Measurements from ENCODE around the gene OR56A1. TPM values are rescaled to one million over a fixed set of nuclear protein-coding genes. Genes with fewer than 3 reads are reported as not detected.
A peak's percentile ranks its signal among the peaks of the same experiment; 100 is the strongest.

OR56A1 gene
- total and polyA plus RNA-seq, 2 of the 4 experiments (the other 2 are of a cell fraction), result not detected

GRCh38 chr11:6022956-6023355 is 7.6 kb downstream of the OR56A1 start:
- Histone ChIP-seq H3K36me3 (ENCODE audit: control insufficient read depth, insufficient read depth, low read length) (no peaks in the 10 kb centered on the region), H2BK120ac (ENCODE audit: low read depth, low read length) (no peak overlapping the region), H3K14ac (replicated peaks; ENCODE audit: low read depth, low read length) (no peak overlapping the region), H3K27me3 (ENCODE audit: control insufficient read depth, insufficient read depth, low read length) (no peaks in the 10 kb centered on the region), H2AK9ac (replicated peaks; ENCODE audit: low read depth, low read length, poor library complexity) (no peak overlapping the region), H2AFZ (replicated peaks; ENCODE audit: low read length, poor library complexity) (no peak overlapping the region), H3K4me2 (ENCODE audit: low read depth, low read length) (no peak overlapping the region), H3K9me3 (ENCODE audit: control insufficient read depth, insufficient read depth, low read length) (no peaks in the 10 kb centered on the region), H4K20me1 (ENCODE audit: insufficient read depth, low read length) (no peaks in the 10 kb centered on the region), H4K5ac (ENCODE audit: low read depth, low read length) (no peak overlapping the region), H3K56ac (ENCODE audit: extremely low read depth, insufficient read depth, low read length) (no peak overlapping the region), H3K23ac (ENCODE audit: low read depth, low read length) (no peak overlapping the region), H3K9me1 (ENCODE audit: insufficient read depth, low read length) (no peaks in the 10 kb centered on the region), H3K27ac (ENCODE audit: insufficient read depth, low read length) (no peak overlapping the region), H4K8ac (ENCODE audit: low read depth in 2 of 2, low read length in 2 of 2) (no peak overlapping the region), H3K18ac (ENCODE audit: low read depth, low read length) (no peak overlapping the region), H3K79me1 (ENCODE audit: low read depth in 1 of 2, low read length in 2 of 2) (no peaks in the 10 kb centered on the region), H2BK5ac (ENCODE audit: low read depth, low read length, poor library complexity, severe bottlenecking) (no peak overlapping the region), H3K4me1 (ENCODE audit: control insufficient read depth, insufficient read depth, low read length) (no peaks in the 10 kb centered on the region), H2BK15ac (ENCODE audit: low read depth, low read length) (no peak overlapping the region), H2AK5ac (ENCODE audit: low read depth, low read length) (no peak overlapping the region), H3K4me3 (ENCODE audit: insufficient read depth, low read depth, low read length) (no peak overlapping the region), H2BK20ac (ENCODE audit: low read depth, low read length) (no peak overlapping the region), H3K4ac (ENCODE audit: low read depth, low read length) (no peak overlapping the region), H3K9ac (ENCODE audit: low read depth, low read length) (no peak overlapping the region), H4K91ac (ENCODE audit: insufficient read depth, low read depth, low read length) (no peak overlapping the region)
- TF ChIP-seq RAD21 (IDR thresholded peaks at IDR 0.05; ENCODE audit: low read length) (peak; percentile 67), RFX5 (IDR thresholded peaks at IDR 0.05; ENCODE audit: low read depth, low read length) (no peak), CTCF (conservative IDR thresholded peaks at IDR 0.05; ENCODE audit: low read depth, low read length) (peak; percentile 58), MAFK (IDR thresholded peaks at IDR 0.05; ENCODE audit: low read depth, low read length) (no peak), SMC3 (IDR thresholded peaks at IDR 0.05; ENCODE audit: low read depth, low read length) (peak; percentile 44), BHLHE40 (IDR thresholded peaks at IDR 0.05; ENCODE audit: low read depth, low read length) (no peak)
- no CpG with 5 or more reads among the region's 4 CpGs for WGBS, 2 experiments (ENCODE audit: extremely low coverage in 2 of 2, insufficient read length in 1 of 2)
- in situ Hi-C loops (cut with MboI; ENCODE audit: low sequenced_read_pairs) (loop anchor here (10.0 kb wide), 1 partner anchor 332 kb away; no protein-coding TSS in a partner anchor), intact Hi-C loops (cut with micrococcal nuclease) (loop anchor here (1.0 kb wide), 3 partner anchors 293 to 340 kb away; no protein-coding TSS in a partner anchor), dilution Hi-C loops (cut with HindIII; ENCODE audit: low sequenced_read_pairs, unreplicated experiment) (no loop called here)
- BruUV-seq (replicated peaks), result no TSS peak
- ATAC-seq (ENCODE audit: low read depth) (peak; percentile 56), DNase-seq (peak; percentile 43)
- POLR2A ChIA-PET (ENCODE audit: unreplicated experiment), result no interaction called here
- CTCF ChIA-PET, result interaction anchor here (1.2 kb wide), 2 partner anchors 331 to 339 kb away, joined by 3 to 5 read pairs; no protein-coding TSS in a partner anchor

Data from IMR-90 (cell line).